GM19035 (cell line): Measurements from ENCODE around the gene CFAP141.

Source experiments
- ATAC-seq: cut with Tn5 transposase; IDR thresholded peaks from one replicate; pipeline ENCODE4 v1.9.1; 2021; ENCODE audit not compliant: unreplicated experiment

CFAP141 gene

DNA sequence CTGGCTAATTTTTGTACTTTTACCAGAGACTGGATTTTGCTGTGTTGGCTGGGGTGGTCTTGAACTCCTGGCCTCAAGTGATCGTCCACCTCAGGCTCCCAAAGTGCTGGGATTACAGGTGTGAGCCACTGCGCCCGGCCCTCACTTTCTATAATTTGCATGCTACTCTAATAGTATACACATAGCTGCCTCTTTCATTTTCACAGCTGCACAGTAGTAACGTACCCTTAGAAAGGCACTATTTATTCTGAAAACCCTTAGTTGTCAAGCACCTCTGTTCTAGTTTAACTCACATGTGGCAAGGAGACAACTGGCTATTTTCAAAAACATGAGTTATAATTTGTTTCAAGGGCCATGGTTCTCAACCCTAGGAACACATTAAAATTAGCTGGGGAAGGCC, 31.5 kb downstream of the CFAP141 start:
- no peak for ATAC-seq

DNA sequence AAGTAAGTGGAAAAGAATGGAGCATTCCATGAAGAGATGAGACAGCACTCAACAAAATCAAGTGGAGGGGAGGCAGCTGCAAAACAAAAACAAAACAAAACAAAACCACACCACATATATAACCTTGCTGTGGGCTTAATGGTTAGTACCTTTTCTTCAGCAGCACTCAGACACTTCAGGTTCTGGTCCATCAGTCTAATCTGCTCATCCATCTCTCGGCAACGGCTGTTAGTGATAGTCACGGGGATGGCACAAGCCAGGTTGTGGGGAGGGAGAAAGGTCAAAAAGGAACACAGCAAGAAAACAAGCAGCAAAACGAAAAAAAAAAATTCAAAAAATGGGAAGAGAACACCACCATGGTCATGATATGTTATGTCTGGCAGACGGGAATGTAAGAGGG, 34.3 kb downstream of the CFAP141 start:
- no peak for ATAC-seq

- ATAC-seq, result no peak
These were observed 34.9 kb downstream of the CFAP141 start for GRCh38 chr1:154171223-154171583.

GRCh38 chr1:154170547-154171222, 35.4 kb downstream of the CFAP141 start:
- ATAC-seq, result no peak

DNA sequence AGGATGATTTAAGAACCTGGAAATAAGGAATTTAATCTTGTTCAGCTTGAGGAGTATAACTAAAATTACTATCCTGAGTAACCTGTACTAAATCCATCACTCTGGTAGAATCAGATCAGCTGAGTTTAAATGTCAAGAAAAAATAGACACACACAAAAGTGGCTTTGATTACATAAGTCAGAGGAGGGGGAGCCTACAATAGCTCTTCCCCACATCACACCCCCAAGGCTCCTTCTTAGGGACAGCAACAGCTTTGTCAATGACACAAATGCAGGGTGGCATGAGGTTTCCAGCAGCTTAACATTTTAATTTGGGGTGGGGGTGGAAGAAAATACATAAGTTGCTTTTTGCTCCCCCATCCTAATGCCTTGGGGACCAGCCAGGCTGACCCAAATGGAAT, 38.7 kb downstream of the CFAP141 start:
- no peak for ATAC-seq

DNA sequence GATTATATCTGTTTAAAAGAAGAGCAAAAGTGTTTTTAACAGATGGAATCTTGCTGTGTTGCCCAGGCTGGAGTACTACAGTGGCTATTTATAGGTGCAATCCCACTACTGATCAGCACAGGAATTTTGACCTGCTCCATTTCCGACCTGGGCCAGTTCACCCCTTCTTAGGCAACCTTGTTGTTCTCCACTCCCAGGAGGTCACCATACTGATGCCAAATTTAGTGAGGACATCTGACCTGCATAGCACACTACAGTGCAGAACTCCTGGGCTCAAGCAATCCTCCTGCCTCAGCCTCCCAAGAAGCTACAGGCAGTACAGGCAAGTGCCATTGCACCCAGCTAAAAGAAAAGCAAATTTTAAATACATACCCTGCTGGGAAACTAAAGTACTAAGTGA, 39.9 kb downstream of the CFAP141 start:
- no peak for ATAC-seq

GRCh38 chr1:154159554-154159953, 46.6 kb downstream of the CFAP141 start:
- ATAC-seq, result no peak

DNA sequence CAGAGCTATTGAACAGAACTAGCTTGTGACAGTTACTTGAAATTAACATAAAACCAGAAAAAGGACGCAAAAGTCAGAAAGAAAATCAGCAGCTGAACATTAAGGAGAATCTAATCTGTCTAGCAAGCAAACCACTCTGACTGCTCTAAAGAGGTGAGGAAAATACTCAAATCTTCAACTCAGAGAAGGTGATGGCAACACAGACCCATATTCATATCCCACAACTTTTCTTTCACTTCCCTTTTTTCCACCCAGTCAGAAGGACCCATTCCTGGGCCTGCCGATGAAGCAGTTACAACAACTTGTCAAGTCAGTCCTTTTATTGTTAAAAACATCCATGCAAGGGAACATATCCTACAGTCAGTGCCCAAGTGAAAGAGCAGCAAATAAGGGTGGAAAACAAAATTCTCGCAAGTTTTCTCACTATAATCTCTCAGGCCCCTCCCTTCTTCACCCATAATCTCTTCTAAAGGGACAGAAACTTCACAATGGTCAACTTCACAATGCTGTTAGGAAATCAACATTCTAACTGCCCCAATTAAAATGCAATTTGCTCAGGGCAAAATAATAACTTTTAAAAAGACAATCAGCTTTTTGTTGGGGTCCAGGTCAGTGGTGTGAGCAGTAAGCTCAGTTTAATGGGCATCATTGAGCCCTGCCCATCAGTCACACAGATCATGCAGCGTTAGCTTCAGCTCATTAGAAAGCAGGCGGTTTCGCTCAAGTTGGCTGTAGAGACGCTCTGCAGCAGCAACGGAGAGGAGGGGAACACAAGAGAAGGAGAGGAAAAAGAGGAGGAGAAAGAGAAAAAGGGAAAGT, 47.6 kb downstream of the CFAP141 start:
- ATAC-seq, result peak; percentile 29

- peak; percentile 78 for ATAC-seq
These were observed 48.4 kb downstream of the CFAP141 start for GRCh38 chr1:154157520-154158306.

DNA sequence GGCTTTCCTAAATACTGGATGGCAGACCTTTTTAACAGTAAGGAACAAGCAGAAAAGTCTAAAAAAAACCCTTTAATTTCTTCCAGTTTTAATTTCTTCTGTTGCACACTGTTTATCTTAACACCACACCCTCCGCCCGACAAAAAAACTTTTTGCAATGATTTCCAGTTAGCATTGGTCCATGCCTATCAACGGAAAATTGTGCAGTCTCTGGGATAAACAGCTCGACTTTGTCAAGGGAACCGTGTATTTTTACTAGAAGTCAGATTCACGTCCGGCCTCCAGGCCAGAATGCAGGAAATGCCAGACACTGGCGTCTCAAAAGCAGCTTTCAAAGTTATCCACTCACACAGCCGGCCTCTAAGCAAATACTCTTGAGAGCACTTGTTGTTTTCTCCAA, 50.9 kb downstream of the CFAP141 start:
- no peak for ATAC-seq

DNA sequence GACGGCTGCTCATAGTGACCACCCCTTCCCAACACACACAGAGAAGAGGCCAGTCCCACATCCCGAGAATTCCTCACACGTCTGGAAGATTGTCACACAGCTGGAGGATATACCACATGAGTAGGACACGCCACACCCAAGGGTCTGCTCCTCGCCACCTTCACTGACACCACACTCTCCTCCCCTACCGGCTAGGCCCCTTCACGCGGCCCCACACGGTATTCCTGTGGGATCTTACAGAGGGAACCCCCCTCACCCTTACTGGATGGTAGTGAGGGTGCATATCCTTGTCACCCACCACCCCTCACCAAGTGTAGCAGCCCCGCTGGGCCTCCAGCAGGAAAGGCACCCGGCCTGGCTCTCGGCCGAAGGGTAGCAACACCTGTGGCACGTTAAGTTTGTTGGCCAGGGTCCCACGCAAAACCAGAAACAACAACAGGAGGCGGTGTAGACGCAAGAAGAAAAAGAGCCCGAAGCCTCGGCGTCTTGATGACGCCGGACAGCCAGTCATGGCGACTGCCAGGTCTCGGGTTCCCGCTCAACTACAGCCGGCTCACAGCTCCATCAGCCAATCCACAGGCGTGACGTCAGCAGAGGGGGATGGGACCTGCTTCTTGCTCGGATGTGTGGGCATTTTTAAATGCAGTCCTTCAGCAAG, 51.5 kb downstream of the CFAP141 start, which contains the start of gene NUP210L:
Gene NUP210L, minus strand, starts transcription at position 540 of the 658 bp plus-strand sequence.
- no peak for ATAC-seq

DNA sequence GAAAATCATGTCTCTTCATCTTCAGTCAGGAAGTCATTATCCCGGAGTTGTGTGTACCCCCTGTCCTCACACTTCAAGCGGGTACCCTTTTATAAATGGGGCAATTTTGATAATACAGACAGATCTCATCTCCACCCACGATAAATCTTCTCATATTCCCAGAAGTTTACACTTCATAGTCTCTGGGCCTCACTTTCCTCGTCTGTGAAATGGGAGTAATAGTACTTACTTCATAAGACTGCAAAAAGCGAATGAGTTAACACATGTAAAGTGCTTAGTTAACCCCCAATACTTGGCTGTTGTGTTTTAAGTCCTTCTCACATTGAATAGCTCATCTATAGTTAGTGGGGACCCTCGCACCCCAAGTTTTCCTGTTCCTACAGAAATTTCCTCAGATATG, 52.1 kb downstream of the CFAP141 start:
- ATAC-seq, result no peak

- ATAC-seq, result no peak
These were observed 54.8 kb downstream of the CFAP141 start for GRCh38 chr1:154151311-154151710.
